ENCODE measurements around the gene WIPF3. TPM values are rescaled to one million over a fixed set of nuclear protein-coding genes. Genes with fewer than 3 reads are reported as not detected.

Gene WIPF3
- total and polyA plus RNA-seq, 10 of the 15 experiments (the other 5 are each of a cell fraction or from before 2014, with no cell fraction given): 0.03 to 0.05 TPM; not detected in 8

GRCh38 chr7:29891766-29892165 lies 85.5 kb downstream of the WIPF3 start (continued):
- TF ChIP-seq STAT1 (conservative IDR thresholded peaks at IDR 0.05) (no peak), SMC3 (IDR thresholded peaks at IDR 0.05; ENCODE audit: borderline replicate concordance, low read length) (no peak), ESRRA (IDR thresholded peaks at IDR 0.05; ENCODE audit: low read length) (no peak), SPI1 (IDR thresholded peaks at IDR 0.05; ENCODE audit: borderline replicate concordance, insufficient read depth, low read depth, low read length) (no peak)

GRCh38 chr7:29892231-29892630 lies 85.9 kb downstream of the WIPF3 start:
- SMC1A ChIA-PET (ENCODE audit: uncharacterized antibody, unreplicated experiment): no interaction called here
- Histone ChIP-seq H3K4me2 (ENCODE audit: control insufficient read depth, insufficient read depth) (no peak overlapping the region), H3K79me2 (ENCODE audit: control insufficient read depth, insufficient read depth, low read length) (no peaks in the 10 kb centered on the region), H3K9me3 (replicated peaks; ENCODE audit: control insufficient read depth, insufficient read depth, low read length) (no peaks in the 10 kb centered on the region), H3K4me1 (ENCODE audit: control insufficient read depth, insufficient read depth, low read length) (no peaks in the 10 kb centered on the region), H3K4me3 (no peak overlapping the region), H3K27ac (ENCODE audit: control insufficient read depth, insufficient read depth) (no peak overlapping the region), H3K27me3 (replicated peaks in 1 of 2; ENCODE audit: control insufficient read depth in 2 of 2, insufficient read depth in 2 of 2, low read length in 1 of 2) (no peaks in the 10 kb centered on the region), H3K9ac (ENCODE audit: control insufficient read depth, insufficient read depth, low read length) (no peak overlapping the region), H3K36me3 (ENCODE audit: control insufficient read depth in 2 of 2, insufficient read depth in 2 of 2, low read length in 1 of 2) (no peaks in the 10 kb centered on the region), H2AFZ (ENCODE audit: control insufficient read depth, low read depth, low read length) (no peak overlapping the region), H4K20me1 (ENCODE audit: control insufficient read depth, insufficient read depth) (no peaks in the 10 kb centered on the region)
- in situ Hi-C loops (cut with MboI) (no loop called here), intact Hi-C loops (cut with micrococcal nuclease; ENCODE audit: unreplicated experiment) (no loop called here)
- 17% methylated on average over 5 of the region's 5 CpGs for WGBS (ENCODE audit: insufficient coverage, insufficient replicate concordance, low lambda C conversion rate, missing lambda C conversion rate)
- FAIRE-seq (no peak), ATAC-seq (no peak), DNase-seq (ENCODE audit: low read depth, low spot score) (no peak)
- POLR2A ChIA-PET: no interaction called here
- CTCF ChIA-PET: interaction anchor here (1.0 kb wide), 1 partner anchor 169 kb away, joined by 3 read pairs; no protein-coding TSS in a partner anchor
- RAD21 ChIA-PET (ENCODE audit: unreplicated experiment): no interaction called here
- BruUV-seq (replicated peaks): no TSS peak
- TF ChIP-seq ZNF592 (IDR thresholded peaks at IDR 0.05) (no peak), MTA3 (IDR thresholded peaks at IDR 0.05; ENCODE audit: borderline replicate concordance, low read length) (no peak), YY1 (IDR thresholded peaks at IDR 0.05; ENCODE audit: low read depth, low read length) (no peak), MYC (IDR thresholded peaks at IDR 0.05; ENCODE audit: insufficient read depth, insufficient read length, insufficient replicate concordance, low read length, severe bottlenecking) (no peak), GATAD2B (conservative IDR thresholded peaks at IDR 0.05; ENCODE audit: low read depth) (no peak), PBX3 (IDR thresholded peaks at IDR 0.05; ENCODE audit: insufficient replicate concordance, low read depth, low read length) (no peak), SUZ12 (IDR thresholded peaks at IDR 0.05; ENCODE audit: unreplicated experiment) (no peak), TARDBP (IDR thresholded peaks at IDR 0.05; ENCODE audit: borderline replicate concordance) (no peak), ETV6 (conservative IDR thresholded peaks at IDR 0.05 in 1 of 2, IDR thresholded peaks at IDR 0.05 in 1 of 2; ENCODE audit: borderline replicate concordance in 1 of 2, low read depth in 1 of 2) (no peak), MAX (IDR thresholded peaks at IDR 0.05; ENCODE audit: low read depth, low read length) (no peak), JUNB (IDR thresholded peaks at IDR 0.05) (no peak), BMI1 (IDR thresholded peaks at IDR 0.05; ENCODE audit: borderline replicate concordance) (no peak), SP1 (IDR thresholded peaks at IDR 0.05; ENCODE audit: low read depth, low read length) (no peak), IRF4 (IDR thresholded peaks at IDR 0.05; ENCODE audit: low read depth, low read length) (no peak)

Data from GM12878 (cell line).